IgD-negative memory B cell (primary cell): ENCODE data around the gene TNFSF13B. TPM values are rescaled to one million over a fixed set of nuclear protein-coding genes. Genes with fewer than 3 reads are reported as not detected.
A peak's percentile ranks its signal among the peaks of the same experiment; 100 is the strongest.

Source experiments
- H3K27ac Mint-ChIP-seq, 3 donors: one replicate each; pipeline ENCODE4 v1.8.0; 2020 to 2022; ENCODE audit warnings: mild to moderate bottlenecking in 3 of 3, mixed read lengths in 3 of 3, moderate library complexity in 1 of 3
- H3K27me3 Mint-ChIP-seq: one replicate; pipeline ENCODE4 v1.8.0; 2021; ENCODE audit warnings: mixed read lengths
- H3K36me3 Mint-ChIP-seq: one replicate; pipeline ENCODE4 v1.8.0; 2020; ENCODE audit warnings: mild to moderate bottlenecking, mixed read lengths
- H3K4me1 Mint-ChIP-seq, 3 donors: one replicate each; pipeline ENCODE4 v1.8.0; 2020 to 2022; ENCODE audit warnings: mixed read lengths in 3 of 3, mild to moderate bottlenecking in 1 of 3
- H3K4me3 Mint-ChIP-seq, 4 donors: one replicate each; pipeline ENCODE4 v1.8.0; 2020 to 2022; ENCODE audit warnings: mild to moderate bottlenecking in 4 of 4, mixed read lengths in 4 of 4, moderate library complexity in 3 of 4
- H3K9me3 Mint-ChIP-seq, 3 donors: one replicate each; pipeline ENCODE4 v1.8.0; 2020 to 2021; ENCODE audit warnings: mixed read lengths in 3 of 3, mild to moderate bottlenecking in 1 of 3
- polyA plus RNA-seq: library from polyadenylated mRNA; unstranded; fragments of 300-500 nt; fragmentation: Illumina TruSeq; gene quantifications from one replicate; pipeline ENCODE4 v1.2.3, GENCODE V29; 2021

TNFSF13B gene
- polyA plus RNA-seq, 1 donor from 2014 or later: 7.2 TPM

DNA sequence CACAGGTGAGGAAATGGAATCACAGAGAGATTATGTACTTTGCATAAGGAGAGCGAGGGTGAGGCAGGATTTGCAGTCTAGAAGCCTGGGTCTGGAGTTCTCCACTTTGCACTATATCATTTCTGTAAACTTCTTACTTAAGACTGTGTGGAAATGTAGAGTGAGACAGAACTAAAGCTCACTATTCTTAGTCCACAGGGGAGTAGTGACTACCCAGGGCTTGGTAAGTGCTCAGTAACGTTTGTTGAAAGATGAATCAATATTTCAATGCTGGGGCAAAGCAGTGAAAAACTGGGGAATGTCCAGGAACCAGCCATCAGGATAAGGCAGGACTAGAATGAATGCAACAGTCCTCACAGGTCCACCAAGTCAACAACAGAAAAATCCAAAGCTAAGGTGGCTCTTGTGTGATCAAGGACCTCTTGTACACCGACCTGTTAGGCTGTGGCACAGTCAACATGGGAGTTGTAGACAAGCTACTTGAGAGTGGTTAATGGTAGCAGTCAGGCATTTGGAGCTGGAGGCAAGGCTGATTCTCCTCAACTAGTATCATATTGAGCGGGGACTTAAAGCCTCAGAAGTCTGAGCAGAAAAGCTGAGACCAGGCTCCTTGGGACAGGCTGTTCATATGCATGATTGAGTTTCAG is 929 bp upstream of the TNFSF13B start:
- Mint-ChIP-seq H3K27me3 (no peaks in the 10 kb centered on the region), H3K4me3 (peak overlapping the region in 3 of 4 donors; percentile 28 to 78 (median 33)), H3K4me1 (peaks cover 28 to 36% (median 29%) of the 10 kb centered on the region in 3 donors)

DNA sequence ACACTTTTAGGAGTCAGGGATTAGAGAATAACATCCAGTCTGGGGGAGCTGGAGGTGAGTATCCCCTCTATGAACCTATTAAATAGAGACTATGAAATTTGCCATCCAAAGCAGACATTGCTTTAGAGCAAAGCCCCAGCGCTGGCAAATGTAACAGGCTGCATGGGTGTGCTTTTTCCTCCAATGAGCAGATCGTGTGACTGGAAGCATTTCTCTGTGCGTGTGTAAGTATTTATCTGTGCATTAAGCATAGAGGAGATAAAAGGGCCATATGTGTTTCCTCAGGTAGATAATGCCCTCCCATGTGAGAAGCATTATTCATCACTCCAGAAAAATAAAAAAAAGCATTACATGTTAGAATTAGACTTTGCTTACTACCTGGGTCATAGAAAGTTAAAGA is 924 bp downstream of the TNFSF13B start:
- H3K36me3 Mint-ChIP-seq: no peaks in the 10 kb centered on the region
- no peaks in the 10 kb centered on the region for H3K27me3 Mint-ChIP-seq
- no peaks in the 10 kb centered on the region for H3K9me3 Mint-ChIP-seq
- peak overlapping the region; percentile 3 to 91 (median 87) for H3K27ac Mint-ChIP-seq
- H3K4me3 Mint-ChIP-seq: peak overlapping the region; percentile 68 to 95 (median 90)
- H3K4me1 Mint-ChIP-seq: peaks cover 28 to 36% (median 29%) of the 10 kb centered on the region in 3 donors

More for the DNA sequence above, 929 bp upstream of the TNFSF13B start:
- H3K27ac Mint-ChIP-seq: peak overlapping the region in 2 of 3 donors; percentile 85 to 87
- no peaks in the 10 kb centered on the region for H3K36me3 Mint-ChIP-seq
- no peaks in the 10 kb centered on the region for H3K9me3 Mint-ChIP-seq

- no peak overlapping the region for H3K4me3 Mint-ChIP-seq
- no peaks in the 10 kb centered on the region for H3K27me3 Mint-ChIP-seq
- no peaks in the 10 kb centered on the region for H3K9me3 Mint-ChIP-seq
- peaks cover 17 to 26% (median 23%) of the 10 kb centered on the region in 3 donors for H3K4me1 Mint-ChIP-seq
- peaks cover 4% of the 10 kb centered on the region for H3K36me3 Mint-ChIP-seq
- no peak overlapping the region for H3K27ac Mint-ChIP-seq
Observed at GRCh38 chr13:108272333-108272732, 2.8 kb downstream of the TNFSF13B start.

DNA sequence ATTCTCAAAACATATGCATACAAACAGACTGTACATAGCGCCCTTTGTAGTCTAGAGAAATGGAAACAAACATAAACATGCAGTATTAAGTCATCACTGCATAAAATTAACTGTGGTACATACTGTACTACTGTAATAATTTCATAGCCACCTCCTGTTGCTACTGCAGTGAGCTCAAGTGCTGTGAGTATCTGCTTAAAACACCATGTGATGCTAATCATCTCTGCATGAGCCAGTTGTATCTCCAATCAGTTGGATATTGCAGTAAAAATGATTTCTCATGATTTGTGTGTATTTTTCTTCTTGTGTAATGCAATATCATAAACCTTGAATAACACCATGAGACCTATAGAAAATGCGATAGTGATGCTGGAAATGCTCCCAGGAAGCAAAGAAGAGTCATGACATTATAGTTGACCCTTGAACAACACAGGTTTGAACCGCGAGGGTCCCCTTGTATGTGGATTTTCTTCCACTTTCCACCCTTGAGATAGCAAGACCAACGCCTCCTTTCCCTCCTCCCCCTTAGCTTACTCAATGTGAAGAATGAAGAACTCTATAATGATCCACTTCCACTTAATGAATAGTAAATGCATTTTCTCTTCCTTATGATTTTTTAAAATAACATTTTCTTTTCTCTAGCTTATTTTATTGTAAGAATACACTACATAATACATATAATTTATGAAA is 4.1 kb downstream of the TNFSF13B start:
- H3K4me3 Mint-ChIP-seq: no peak overlapping the region

DNA sequence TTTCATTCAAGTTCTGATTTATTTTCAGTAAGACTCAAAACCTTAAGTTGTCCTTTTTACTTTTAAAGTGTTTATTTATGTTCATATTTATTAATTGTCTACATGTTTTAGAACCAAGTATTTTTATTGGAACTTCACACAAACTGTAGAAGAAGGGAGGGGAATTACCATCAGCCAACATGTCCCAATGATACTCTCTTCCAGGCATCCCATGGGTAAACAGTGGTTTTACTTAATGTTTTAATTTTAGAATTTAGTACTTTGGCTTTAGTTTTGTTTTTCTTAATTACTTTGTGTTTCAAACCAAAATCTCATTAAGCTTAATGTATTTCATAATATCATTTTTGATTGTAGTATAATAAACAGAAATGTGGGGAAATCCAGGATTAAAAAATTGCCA is 5.2 kb downstream of the TNFSF13B start:
- H3K4me3 Mint-ChIP-seq: no peak overlapping the region
- H3K4me1 Mint-ChIP-seq: peaks cover 10% of the 10 kb centered on the region in 3 donors
- H3K27me3 Mint-ChIP-seq: no peaks in the 10 kb centered on the region
- H3K9me3 Mint-ChIP-seq: no peaks in the 10 kb centered on the region
- H3K36me3 Mint-ChIP-seq: peaks cover 4% of the 10 kb centered on the region
- H3K27ac Mint-ChIP-seq: no peak overlapping the region

More for the DNA sequence above, 4.1 kb downstream of the TNFSF13B start:
- Mint-ChIP-seq H3K9me3 (no peaks in the 10 kb centered on the region), H3K4me1 (peaks cover 15 to 18% (median 18%) of the 10 kb centered on the region in 3 donors), H3K27ac (no peak overlapping the region), H3K27me3 (no peaks in the 10 kb centered on the region), H3K36me3 (peaks cover 4% of the 10 kb centered on the region)

GRCh38 chr13:108276060-108276459 is 6.5 kb downstream of the TNFSF13B start:
- no peak overlapping the region for H3K4me3 Mint-ChIP-seq
- no peaks in the 10 kb centered on the region for H3K9me3 Mint-ChIP-seq
- H3K27ac Mint-ChIP-seq: no peak overlapping the region
- no peaks in the 10 kb centered on the region for H3K27me3 Mint-ChIP-seq
- H3K36me3 Mint-ChIP-seq: peaks cover 4% of the 10 kb centered on the region
- no peaks in the 10 kb centered on the region for H3K4me1 Mint-ChIP-seq

DNA sequence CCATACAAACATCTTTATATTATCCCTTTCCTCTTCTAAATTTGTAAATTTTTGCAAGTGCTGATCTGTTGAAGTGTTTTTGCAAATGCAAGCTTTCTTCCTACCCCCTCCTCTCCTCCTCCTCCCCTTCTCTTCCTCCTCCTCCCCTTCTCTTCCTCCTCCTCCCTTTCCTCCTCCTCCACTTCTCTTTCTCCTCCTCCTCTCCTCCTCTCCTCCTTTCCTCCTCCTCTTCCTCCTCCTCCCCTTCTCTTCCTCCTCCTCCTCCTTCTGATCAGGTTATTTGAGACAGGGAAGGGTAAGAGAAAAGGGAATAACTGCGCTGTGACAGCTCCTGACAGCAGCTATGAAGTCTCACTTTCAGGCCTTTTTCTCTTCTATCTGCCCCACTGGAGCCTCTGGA is 8.9 kb downstream of the TNFSF13B start:
- Mint-ChIP-seq H3K4me3 (no peak overlapping the region), H3K27me3 (no peaks in the 10 kb centered on the region), H3K36me3 (peaks cover 4% of the 10 kb centered on the region), H3K4me1 (peaks cover 0 to 1% (median 0%) of the 10 kb centered on the region in 3 donors), H3K27ac (no peak overlapping the region), H3K9me3 (no peaks in the 10 kb centered on the region)

DNA sequence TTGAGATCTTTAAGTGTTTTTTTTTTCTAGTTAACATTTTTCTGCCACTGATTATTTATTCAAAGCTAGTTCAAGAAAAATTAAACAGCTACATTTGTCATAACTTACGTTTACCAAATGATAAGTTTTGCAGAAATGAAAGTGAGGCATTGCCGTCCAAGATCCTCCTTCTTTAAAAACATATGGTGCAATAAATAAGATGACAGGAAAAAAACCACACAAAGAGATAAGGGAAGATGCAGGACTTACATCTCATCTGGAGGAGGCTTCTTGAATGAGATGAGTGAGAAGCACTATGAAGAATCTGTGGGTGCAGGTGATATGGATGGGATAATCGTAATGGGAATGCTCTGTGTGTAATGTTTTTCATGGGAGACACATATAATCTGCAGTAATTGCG is 12.4 kb downstream of the TNFSF13B start:
- Mint-ChIP-seq H3K4me1 (peaks cover 0 to 1% (median 0%) of the 10 kb centered on the region in 3 donors), H3K4me3 (no peak overlapping the region), H3K9me3 (no peaks in the 10 kb centered on the region), H3K27ac (no peak overlapping the region), H3K36me3 (no peaks in the 10 kb centered on the region), H3K27me3 (no peaks in the 10 kb centered on the region)

GRCh38 chr13:108283110-108283509 is 13.6 kb downstream of the TNFSF13B start:
- no peaks in the 10 kb centered on the region for H3K27me3 Mint-ChIP-seq
- H3K9me3 Mint-ChIP-seq: no peaks in the 10 kb centered on the region
- no peak overlapping the region for H3K4me3 Mint-ChIP-seq
- no peaks in the 10 kb centered on the region for H3K36me3 Mint-ChIP-seq
- no peak overlapping the region for H3K27ac Mint-ChIP-seq
- H3K4me1 Mint-ChIP-seq: peaks cover 0 to 1% (median 0%) of the 10 kb centered on the region in 3 donors

DNA sequence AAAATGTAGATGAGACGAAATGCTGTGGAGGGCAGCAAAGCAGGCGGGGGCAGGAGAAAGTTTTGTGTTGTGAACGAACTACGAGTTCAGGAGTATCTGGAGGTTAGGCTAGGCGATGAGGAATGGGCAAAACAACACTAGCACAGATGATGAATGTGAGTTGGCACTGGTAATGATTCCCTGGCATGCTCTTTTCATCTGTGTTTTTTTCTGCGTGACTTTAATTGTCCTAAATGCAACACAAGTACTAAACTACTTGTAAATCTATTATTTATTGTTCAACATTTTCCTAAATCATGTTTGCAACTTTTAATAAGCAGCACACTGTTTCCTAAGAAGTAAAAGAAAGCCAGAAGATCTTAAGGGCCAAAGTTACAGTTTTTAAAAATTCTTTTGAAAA is 19.2 kb downstream of the TNFSF13B start:
- H3K4me1 Mint-ChIP-seq: no peaks in the 10 kb centered on the region
- H3K36me3 Mint-ChIP-seq: no peaks in the 10 kb centered on the region
- H3K27me3 Mint-ChIP-seq: no peaks in the 10 kb centered on the region
- H3K4me3 Mint-ChIP-seq: no peak overlapping the region
- no peak overlapping the region for H3K27ac Mint-ChIP-seq
- H3K9me3 Mint-ChIP-seq: no peaks in the 10 kb centered on the region

DNA sequence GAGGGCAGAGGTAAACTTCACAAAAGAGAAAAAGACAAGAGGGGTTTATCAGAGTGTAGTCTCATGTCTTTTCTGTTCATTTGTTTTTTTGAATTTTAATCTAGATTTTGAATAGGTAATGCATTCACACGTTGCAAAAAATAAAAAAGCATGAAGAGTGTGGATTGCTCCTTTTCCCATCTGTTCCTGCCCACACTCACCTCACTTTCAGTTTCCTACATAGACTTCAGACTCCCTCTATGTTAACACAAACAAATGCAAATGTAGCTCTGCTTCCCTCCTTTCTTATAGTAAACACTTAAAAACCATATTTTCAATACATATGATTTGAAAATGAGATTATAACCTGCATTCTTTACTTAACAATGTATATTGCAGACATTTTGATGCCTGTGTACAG is 20.3 kb downstream of the TNFSF13B start:
- Mint-ChIP-seq H3K4me3 (no peak overlapping the region), H3K36me3 (no peaks in the 10 kb centered on the region), H3K27ac (no peak overlapping the region), H3K27me3 (no peaks in the 10 kb centered on the region), H3K4me1 (no peaks in the 10 kb centered on the region), H3K9me3 (no peaks in the 10 kb centered on the region)

GRCh38 chr13:108297114-108297513 is 27.6 kb downstream of the TNFSF13B start:
- no peaks in the 10 kb centered on the region for H3K27me3 Mint-ChIP-seq
- peaks cover 0 to 7% (median 4%) of the 10 kb centered on the region in 3 donors for H3K9me3 Mint-ChIP-seq
- H3K4me1 Mint-ChIP-seq: no peaks in the 10 kb centered on the region
- H3K27ac Mint-ChIP-seq: no peak overlapping the region
- no peak overlapping the region for H3K4me3 Mint-ChIP-seq
- peaks cover 2% of the 10 kb centered on the region for H3K36me3 Mint-ChIP-seq

GRCh38 chr13:108302279-108302678 is 32.8 kb downstream of the TNFSF13B start:
- H3K27ac Mint-ChIP-seq: no peak overlapping the region
- no peak overlapping the region for H3K4me3 Mint-ChIP-seq
- peaks cover 2% of the 10 kb centered on the region for H3K36me3 Mint-ChIP-seq
- H3K9me3 Mint-ChIP-seq: peaks cover 0 to 4% (median 2%) of the 10 kb centered on the region in 3 donors
- H3K4me1 Mint-ChIP-seq: no peaks in the 10 kb centered on the region
- H3K27me3 Mint-ChIP-seq: no peaks in the 10 kb centered on the region

DNA sequence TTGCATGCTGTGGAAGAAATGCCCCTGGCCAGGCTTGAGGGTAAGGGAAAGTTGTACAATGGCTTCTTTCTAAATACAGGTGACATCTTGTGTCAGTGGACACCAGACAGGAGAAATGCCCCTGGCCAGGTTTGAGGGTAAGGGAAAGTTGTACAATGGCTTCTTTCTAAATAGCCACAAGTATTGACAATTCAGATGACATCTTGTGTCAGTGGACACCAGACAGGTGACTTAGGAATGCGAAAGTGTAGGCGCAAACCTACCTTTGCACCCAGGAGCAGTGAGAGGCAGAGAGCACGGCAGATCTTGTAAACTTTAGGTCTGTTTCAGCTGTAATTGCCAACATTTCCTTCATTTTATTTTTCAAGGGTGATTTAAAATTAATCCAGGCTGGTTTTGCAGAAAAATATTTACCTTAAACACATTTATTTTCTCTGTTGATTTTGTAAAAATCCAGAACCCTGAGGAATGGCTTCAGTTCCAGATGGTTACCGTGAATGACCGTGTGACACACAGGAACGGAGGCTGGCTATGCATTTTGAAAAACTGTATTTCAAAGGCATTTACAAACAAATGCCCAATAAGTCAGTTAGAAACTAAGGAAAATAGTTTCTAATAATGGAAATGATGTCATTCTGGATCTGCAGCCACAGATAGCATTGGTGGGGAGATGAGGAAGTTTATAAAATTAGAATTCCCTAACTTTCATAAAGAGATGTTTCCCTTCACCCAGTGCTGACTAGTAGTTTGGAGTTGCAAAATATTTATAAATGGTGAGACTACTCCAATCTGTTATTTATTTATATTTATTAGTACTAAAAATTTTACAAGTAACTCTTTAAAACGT is 34.9 kb downstream of the TNFSF13B start:
- Mint-ChIP-seq H3K36me3 (no peaks in the 10 kb centered on the region), H3K4me3 (no peak overlapping the region), H3K9me3 (peaks cover 0 to 5% (median 0%) of the 10 kb centered on the region in 3 donors), H3K27ac (no peak overlapping the region), H3K27me3 (no peaks in the 10 kb centered on the region), H3K4me1 (no peaks in the 10 kb centered on the region)

DNA sequence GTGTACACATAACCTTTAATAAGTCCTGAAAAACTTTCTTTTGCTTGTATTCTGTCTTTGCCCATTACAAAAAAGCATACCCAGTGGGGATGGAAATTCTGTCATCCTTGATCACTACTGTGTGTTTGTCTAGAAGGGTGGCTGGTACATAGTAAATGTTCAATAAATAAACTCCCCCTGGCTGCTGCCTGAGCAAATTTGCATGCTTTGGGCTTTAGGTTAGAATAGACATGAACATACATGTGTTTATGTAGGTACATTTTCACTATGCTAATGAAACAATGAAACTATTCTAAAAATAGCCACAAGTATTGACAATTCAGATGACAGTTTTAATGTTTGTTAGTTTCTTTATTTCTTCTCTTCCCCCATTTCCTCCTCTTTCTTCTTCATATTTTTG is 36.1 kb downstream of the TNFSF13B start:
- Mint-ChIP-seq H3K4me3 (no peak overlapping the region), H3K27ac (no peak overlapping the region), H3K27me3 (no peaks in the 10 kb centered on the region), H3K4me1 (no peaks in the 10 kb centered on the region), H3K9me3 (peaks cover 0 to 5% (median 0%) of the 10 kb centered on the region in 3 donors), H3K36me3 (no peaks in the 10 kb centered on the region)
